Activated T-helper 9 cell treated with anti-CD3 and anti-CD28 coated beads, Interleukin-2, amount 50 U/mL, for 16 hours (primary cell): ENCODE data around the gene ATP5ME.
"Not testable (repeated sequence)": the region's sequence is repeated elsewhere in the genome, so short reads cannot be mapped to it uniquely, and the experiment has no call there.

Experiments
- DNase-seq: peaks from one replicate; pipeline ENCODE4 v3.0.0-alpha.2; 2020; ENCODE audit warnings: low read depth

Gene ATP5ME

GRCh38 chr4:683982-684622 lies 10.0 kb upstream of the ATP5ME start:
- no peak for DNase-seq

- DNase-seq, result no peak
Measured at GRCh38 chr4:683247-683897, 9.3 kb upstream of the ATP5ME start.

- DNase-seq, result no peak
Measured at GRCh38 chr4:682490-683172, 8.6 kb upstream of the ATP5ME start.

- DNase-seq, result no peak
Measured at GRCh38 chr4:681736-682451, 7.8 kb upstream of the ATP5ME start.

GRCh38 chr4:680928-681645 lies 7.0 kb upstream of the ATP5ME start:
- DNase-seq, result no peak

DNA sequence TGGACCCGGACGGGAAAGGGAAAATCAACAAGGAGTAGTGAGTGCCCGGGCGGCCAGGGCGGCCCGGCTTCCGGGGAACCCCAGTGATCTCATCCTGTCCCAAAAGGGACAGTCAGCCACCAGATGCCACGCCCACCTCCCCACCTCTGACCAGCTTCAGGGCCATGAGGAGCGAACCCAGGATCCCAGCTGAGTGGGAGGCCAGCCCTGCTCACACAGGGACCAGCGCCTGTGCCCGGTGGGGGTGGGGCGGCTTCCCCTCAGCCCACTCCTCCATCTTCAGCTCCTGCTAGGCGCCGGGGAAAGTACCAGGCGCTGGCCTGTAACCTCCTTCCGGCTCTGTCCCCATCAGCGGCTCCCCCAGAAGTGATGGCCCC lies 6.5 kb upstream of the ATP5ME start:
- no peak for DNase-seq

- no peak for DNase-seq
Measured at GRCh38 chr4:680091-680490, 6.0 kb upstream of the ATP5ME start.

- no peak for DNase-seq
Measured at GRCh38 chr4:679629-680028, 5.6 kb upstream of the ATP5ME start.

DNA sequence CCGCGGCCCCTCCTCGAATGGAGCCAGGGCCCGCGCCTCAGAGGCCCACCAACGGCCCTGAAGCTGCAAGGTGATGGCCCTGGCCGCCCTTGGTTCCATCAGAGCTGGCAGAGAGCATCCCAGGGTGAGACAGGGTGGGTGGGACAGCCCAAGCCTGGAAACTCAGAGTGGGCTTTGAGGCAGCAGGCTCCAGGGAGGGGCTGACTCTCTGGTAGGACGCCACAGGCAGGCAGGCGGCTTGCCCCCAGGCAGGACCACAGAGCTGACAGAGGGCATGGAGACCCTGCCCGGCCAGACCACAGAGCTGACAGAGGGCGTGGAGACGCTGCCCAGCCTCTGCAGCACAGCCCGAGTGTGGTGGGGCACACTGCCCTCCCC lies 5.0 kb upstream of the ATP5ME start:
- no peak for DNase-seq

DNA sequence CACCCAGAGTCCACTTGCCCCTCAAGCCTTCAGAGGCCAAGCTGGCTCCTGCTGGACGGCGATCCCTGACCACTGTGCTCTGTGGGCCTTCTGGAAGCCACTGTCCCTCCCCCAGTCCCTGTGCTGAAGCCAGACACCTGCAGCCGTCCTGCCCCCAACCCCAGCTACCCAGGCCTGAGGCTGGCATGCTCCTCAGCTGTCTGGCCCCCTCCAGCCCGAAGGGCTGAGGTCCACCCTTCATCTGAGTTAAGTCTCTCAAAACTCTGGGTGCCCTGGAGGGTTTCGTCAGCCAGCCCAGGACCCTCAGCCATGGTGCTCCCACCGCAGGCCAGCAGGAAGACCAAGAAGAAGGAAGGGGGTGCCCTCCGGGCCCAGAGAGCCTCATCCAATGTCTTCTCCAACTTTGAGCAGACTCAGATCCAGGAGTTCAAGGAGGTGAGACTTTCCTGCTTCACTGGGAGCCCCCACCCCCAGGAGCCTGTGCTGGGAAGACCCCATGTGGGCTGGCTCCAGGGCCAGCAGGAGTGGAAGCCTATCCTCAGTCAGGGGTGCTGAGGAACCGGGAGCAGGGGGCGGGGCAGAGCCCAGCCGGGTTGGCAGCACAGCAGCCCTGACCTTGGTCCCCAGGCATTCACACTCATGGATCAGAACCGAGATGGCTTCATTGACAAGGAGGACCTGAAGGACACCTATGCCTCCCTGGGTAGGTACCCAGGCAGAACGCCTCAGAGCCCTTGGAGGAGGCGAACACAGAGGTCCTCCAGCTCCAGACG lies 4.4 kb upstream of the ATP5ME start:
- no peak for DNase-seq

GRCh38 chr4:677431-678293 lies 3.6 kb upstream of the ATP5ME start:
- no peak for DNase-seq

- no peak for DNase-seq
Measured at GRCh38 chr4:676871-677235, 2.8 kb upstream of the ATP5ME start.

DNA sequence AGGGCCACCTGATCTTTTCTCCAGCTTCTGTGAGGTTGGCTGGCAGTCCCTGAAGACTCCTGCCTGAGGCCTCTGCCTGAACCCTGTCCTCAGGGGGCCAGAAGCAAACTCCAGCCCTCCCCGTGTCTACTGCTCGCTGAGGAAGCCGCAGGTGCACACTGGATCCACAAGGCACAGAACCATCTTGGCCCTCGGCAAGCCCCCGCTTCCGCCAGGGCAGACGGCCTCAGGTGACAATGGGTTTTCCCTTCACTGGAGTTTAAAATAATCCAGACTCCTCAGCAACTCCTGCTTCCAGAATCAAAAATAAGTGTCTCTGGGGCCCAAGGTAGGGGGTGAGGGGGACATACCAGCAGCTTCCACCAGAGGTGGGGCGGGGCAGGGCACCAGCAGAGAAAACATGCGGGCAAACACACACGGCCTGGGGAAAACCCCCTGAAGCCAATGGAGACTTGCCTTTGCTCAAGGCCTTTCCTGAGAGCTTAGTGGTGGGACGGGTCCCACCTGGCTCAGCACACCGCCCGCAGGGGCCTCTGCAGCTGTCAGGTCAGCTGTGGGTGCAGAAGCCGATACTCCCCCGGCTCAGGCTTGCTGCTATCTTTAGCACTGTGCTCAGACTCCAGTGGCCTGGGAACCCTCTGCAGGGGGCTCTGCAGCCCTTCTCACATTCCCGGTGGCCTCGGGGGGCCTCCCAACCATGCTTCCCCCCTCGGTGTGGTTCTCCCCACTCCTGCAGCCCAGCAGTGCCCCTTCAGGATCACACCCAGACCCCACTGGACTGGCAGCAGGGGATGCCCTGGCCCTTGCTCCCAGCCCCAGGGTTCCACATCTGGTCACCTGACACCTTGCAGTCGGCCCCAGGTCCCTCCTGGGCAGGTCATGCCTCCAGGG lies 2.1 kb upstream of the ATP5ME start:
- DNase-seq, result no peak

DNA sequence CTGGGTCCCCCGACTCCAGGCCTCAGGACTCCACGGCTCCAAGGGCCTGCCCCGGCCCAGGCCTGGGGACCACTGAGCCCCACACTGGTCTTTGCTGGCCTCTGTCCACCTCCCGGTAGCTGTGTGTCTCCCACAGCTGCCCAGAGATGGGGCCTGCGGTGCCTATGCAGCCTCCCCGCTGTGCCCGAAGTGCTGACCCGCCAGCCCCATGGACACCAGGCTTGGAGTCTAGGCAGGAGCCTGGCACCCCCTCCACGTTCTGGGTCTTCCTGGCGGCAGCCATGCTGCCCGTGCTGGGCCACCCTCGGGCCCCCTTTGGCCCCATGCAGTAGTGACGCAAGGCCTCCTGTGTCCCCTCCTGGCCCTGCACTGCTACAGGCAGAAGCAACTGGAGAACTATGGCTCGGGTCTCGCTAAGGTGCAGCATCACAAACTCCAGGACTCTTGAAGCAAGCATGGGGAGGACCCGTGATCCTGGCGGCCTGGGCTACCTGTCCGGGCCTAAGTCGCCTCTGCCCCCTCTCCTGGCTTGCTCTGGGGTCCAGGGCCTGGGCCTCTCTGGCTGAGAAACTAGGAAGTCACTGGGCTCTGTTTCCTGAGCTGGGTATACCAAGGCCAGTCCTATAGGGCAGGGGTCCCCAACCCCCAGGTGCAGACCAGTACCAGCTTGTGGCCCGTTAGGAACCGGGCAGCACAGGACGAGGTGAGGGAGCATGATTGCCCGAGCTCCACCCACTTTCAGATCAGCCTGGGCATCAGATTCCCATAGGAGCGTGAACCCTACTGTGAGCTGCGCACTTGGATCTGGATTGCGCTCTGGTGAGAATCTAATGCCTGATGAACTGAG lies 1.2 kb upstream of the ATP5ME start:
- DNase-seq, result no peak

- no peak for DNase-seq
Measured at GRCh38 chr4:673349-674091, 556 bp downstream of the ATP5ME start.

DNA sequence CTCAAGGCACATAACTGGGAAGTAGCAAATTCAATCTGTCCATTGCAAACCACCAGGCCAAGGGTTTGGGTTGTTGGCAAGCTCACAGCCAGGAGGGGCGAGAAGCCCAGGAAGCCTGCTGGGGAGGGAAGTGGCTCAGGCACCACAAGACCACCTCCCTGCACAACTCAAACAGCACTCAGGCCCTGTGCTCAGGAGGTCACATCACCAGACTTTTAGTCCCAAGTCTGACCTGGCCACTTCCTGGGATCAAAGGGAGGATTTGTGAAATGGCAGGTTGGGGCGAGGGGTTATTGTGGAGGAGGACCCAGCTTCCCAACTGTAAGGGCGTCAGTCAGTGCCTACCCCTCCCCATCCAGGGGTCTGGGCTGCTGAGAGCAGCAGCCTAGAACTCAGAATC lies 2.3 kb downstream of the ATP5ME start:
- no peak for DNase-seq

- not testable (repeated sequence) for DNase-seq
Measured at GRCh38 chr4:669806-670559, 4.1 kb downstream of the ATP5ME start.
